Measurements from ENCODE around the gene ZNF609. TPM values are rescaled to one million over a fixed set of nuclear protein-coding genes. Genes with fewer than 3 reads are reported as not detected.

ZNF609 gene
- total RNA-seq, 1 experiment from 2014 or later, result 7.5 TPM

DNA sequence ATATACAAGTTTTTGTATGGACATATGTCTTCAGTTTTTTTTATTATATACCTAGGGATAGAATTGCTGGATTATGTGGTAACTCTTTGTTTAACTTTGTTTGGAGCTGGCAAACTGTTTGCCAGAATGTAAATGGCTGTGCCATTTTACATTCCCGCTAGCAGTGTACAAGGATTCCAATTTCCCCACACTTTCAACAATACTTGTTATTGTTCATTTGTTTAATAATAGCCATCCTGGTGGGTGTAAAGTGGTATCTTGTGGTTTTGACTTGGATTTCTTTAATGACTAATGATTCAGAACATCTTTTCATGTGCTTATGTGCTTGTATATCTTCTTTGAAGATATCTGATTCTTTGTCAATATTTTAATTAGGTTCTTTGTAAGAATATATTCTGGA is 64.4 kb downstream of the ZNF609 start:
- in situ Hi-C loops (cut with HindIII; ENCODE audit: low pct_unique_long_range_greater_than_20kb, low sequenced_read_pairs), result no loop called here
- no peak for DNase-seq (ENCODE audit: low read depth)

DNA sequence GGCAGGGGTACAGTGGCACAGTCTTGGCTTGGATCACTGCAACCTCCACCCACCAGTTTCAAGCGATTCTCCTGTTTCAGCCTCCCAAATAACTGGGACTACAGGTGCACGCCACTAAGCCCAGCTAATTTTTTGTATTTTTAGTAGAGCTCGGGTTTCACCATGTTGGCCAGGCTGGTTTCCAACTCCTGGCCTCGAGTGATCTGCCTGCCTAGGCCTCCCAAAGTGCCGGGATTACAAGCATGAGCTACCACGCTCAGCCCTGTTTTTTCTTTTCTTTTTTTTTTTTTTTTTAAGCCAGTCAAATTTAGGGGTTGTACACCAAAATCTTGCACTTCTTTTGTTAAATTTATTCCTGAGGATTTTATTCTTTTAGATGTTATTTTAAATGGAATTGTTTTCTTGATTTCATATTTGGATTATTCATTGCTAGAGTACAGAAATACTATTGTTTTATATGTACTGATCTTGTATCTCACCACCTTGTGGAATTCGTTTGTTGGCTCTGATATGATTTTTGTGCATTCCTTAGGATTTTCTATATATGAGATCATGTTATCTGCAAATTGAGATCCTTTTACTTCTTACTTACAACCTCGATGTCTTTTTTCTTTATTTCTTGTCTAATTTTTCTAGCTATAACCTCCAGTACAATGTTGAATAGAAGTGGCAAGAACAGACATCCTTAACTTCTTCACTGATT is 65.6 kb downstream of the ZNF609 start:
- in situ Hi-C loops (cut with HindIII; ENCODE audit: low pct_unique_long_range_greater_than_20kb, low sequenced_read_pairs), result no loop called here

DNA sequence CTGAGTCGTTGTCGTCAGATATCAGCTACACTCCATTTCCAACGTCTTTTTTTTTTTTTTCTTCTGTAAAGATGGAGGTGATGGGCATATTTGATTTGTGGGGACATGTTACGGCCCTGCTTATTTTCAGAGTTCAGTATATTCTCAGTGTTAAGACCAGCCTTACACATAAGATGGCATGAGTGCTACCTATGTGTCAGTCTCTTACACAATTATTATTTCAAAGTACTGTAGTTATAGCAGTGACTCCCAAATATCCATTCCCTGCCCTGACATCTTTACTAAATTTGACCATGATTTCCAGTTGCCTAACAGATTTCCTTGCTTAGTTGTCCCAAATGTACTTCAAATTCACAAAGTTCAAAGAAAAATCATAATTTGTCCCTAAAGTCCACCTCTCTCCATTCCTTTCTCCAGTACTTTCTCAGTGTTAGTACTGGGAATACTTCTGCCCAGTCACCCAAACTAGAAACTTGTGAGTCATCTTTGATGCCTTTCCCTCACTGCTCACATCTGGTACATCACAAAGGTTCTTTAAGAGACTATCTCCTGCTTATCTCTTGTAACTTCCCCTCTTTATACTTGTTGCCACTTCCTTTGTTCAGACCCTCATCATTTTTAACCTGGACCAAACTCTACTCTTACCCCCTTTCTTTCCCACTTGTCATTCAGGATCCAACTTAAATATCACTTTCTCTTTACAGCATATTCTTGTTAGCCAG is 67.0 kb downstream of the ZNF609 start:
- DNase-seq (ENCODE audit: low read depth), result peak; percentile 33
- in situ Hi-C loops (cut with HindIII; ENCODE audit: low pct_unique_long_range_greater_than_20kb, low sequenced_read_pairs), result no loop called here

More for the DNA sequence above, 65.6 kb downstream of the ZNF609 start:
- no peak for DNase-seq (ENCODE audit: low read depth)

DNA sequence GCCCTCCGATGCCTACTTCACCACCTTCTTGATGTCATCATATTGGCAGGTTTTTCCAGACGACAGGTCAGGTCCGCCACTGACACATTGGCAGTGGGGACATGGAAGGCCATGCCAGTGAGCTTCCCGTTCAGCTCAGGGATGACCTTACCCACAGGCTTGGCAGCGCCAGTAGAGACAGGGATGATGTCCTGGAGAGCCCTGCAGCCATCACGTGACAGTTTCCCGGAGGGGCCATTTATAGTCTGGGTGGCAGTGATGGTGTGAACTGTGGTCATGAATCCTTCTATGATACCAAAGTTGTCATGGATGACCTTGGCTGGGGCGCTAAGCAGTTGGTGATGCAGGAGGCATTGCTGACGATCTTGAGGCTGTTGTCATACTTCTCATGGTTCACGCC is 68.5 kb downstream of the ZNF609 start:
- no peak for DNase-seq (ENCODE audit: low read depth)
- in situ Hi-C loops (cut with HindIII; ENCODE audit: low pct_unique_long_range_greater_than_20kb, low sequenced_read_pairs), result no loop called here

DNA sequence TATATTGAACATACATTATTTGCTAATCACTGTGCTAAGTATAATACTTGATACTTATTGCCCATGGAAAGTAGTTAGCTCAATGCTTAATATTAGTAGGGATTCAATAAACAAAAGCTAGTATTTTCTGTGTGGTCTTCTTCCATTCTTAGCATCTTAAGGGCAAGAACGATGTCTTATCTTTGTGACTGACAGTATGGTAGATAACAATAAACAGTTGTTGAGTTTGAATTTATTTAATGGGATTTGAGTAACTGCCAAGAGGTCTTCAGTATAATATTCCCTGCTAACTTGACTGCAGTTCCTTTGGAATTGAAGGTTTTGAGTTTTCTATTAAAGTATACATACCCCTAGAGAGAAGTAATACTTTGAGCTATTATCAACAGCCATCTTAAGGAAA is 70.1 kb downstream of the ZNF609 start:
- in situ Hi-C loops (cut with HindIII; ENCODE audit: low pct_unique_long_range_greater_than_20kb, low sequenced_read_pairs), result no loop called here
- DNase-seq (ENCODE audit: low read depth), result no peak

DNA sequence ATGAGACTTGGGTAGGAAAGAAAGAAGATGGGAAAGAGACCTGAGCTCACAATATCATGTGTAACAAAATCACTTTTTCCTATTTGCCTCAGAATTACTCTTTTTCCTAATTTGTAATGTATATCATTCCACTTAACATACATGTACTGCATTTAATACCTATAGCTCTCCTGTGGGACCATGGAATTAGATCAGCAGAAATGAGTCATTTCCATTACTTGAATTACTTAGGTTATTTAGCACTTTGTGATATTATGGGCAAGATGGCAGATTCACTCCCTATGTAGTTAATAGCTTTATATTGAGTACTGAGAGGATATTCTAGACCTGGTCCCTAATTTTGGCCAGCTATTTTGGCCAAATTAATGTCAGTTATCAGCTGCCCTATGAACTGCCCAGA is 70.5 kb downstream of the ZNF609 start:
- in situ Hi-C loops (cut with HindIII; ENCODE audit: low pct_unique_long_range_greater_than_20kb, low sequenced_read_pairs), result no loop called here
- no peak for DNase-seq (ENCODE audit: low read depth)

DNA sequence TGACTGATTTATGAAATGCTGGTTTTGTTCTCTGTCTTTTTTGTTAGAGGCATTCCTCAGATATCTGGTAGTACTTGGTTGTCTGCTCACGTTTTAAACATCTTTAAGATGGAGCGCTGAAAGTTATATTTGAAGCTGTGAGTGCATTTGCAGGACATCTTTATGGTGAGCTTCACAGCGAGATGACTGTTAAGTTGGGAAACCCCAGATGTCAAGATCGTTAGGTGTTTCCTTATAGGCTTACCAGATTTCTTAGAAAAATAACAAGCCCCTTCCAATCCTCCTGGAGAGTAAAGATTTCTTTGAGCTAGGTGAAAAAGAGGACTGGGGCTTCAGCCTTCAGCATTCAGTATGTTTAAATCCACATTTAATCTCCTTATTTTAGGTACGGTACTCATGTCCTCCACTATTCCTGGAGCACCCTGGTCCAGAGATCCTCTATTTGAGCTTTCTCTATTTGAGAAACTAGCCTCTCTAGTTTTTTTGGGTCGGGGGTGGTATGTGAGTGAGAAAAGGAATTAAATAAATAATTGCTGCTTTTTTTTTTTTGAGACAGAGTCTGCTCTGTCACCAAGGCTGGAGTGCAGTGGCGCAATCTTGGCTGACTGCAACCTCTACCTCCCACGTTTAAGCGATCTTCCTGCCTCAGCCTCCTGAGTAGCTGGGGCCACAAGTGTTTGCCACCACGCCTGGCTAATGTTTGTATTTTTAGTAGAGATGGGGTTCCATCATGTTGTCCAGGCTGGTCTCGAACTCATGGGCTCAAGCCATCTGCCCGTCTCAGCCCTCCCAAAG is 72.3 kb downstream of the ZNF609 start:
- no peak for DNase-seq (ENCODE audit: low read depth)
- in situ Hi-C loops (cut with HindIII; ENCODE audit: low pct_unique_long_range_greater_than_20kb, low sequenced_read_pairs), result no loop called here

DNA sequence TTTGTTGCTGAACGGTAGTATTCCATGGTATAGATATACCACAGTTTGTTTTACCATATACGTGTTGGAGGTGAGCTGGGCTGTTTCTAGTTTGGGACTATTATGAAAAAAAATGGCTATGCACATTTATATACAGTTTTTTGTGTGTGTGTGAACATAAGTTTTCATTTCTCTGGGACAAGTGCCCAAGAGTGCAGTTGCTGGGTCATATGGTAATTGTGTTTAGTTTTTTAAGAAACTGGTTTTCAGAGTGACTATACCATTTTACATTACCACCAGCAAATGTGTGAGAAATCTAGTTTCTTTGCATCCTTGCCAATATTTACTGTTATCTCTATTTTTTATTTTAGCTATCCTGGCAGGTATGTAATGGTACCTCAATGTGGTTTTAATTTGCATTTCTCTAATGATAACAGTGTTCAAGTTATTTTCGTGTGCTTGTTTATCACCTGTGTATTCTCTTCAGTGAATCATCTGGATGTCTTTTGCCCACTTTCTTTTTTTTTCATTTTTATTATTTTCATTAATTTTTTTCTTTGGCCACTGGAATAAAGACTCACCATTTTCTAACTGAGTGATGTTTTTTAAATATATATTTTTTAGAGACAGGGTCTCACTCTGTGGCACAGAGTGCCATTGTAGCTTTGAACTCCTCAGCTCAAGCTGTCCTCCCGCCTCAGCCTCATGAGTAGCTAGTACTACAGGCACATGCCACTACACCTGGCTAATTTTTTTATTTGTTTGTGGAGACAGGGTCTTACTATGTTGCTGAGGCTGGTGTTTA is 75.3 kb downstream of the ZNF609 start:
- no peak for DNase-seq (ENCODE audit: low read depth)
- in situ Hi-C loops (cut with HindIII; ENCODE audit: low pct_unique_long_range_greater_than_20kb, low sequenced_read_pairs), result no loop called here

DNA sequence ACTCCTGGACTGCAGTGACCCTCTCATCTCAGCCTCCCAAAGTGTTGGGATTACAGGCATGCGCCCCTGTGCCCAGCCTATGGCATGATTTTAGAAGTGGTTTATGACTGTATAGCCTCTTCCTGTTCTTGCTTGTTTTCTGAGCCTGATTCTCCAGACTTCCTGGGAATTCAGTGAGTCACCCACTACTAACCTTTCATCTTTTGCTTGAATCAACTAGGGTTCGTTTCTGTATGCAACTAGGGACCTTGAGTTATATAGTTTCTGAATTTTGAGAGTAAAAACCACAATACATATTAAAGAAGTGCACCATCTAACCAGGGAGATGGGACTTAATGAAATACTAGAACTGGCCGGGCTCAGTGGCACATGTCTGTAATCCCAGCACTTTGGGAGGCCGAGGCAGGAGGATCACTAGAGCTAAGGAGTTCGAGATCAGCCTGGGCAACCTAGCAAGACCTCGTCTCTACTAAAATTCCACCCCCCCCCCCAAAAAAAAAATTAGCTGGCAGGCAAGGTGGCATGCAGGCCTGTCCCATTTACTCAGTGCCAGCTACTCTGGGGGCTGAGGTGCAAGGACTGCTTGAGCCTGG is 76.0 kb downstream of the ZNF609 start:
- peak; percentile 58 for DNase-seq (ENCODE audit: low read depth)
- in situ Hi-C loops (cut with HindIII; ENCODE audit: low pct_unique_long_range_greater_than_20kb, low sequenced_read_pairs), result no loop called here

DNA sequence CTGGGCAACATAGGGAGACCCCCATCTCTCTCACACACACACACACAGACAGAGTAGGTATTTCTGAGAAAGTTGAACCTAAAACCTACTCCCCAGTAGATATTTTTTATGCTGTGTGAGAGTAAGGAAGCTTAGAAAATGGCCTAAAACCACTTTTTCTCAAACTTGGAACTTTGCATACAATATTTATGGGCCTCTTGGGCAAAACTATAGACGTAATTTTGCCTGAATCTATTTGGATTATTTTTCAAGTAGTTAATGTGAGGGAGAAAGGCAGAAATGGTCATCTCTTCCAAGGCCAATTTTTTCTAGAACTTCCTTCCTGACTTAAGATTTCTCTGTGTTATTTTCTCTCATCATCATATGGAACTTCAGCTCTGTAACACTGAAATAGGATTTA is 81.7 kb downstream of the ZNF609 start:
- in situ Hi-C loops (cut with HindIII; ENCODE audit: low pct_unique_long_range_greater_than_20kb, low sequenced_read_pairs), result no loop called here
- no peak for DNase-seq (ENCODE audit: low read depth)

DNA sequence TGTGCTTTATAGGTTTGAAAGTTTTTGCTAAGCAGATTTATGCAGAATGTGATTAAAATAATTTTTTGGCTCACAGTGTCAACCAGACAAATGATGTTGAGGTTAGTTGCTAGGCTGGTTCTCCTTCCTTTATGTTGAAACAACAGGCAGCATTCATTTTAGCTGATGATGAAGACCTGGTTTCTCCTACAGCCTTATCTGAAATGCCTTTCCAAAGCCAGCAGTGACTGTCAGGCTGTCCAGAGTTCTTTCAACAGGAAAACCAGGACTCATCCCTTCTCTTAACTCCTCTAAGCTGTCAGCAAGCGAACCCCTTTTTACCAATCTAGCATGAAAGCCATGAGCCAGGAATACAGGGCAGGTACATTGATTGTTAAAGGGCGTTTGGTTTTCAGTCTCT is 84.1 kb downstream of the ZNF609 start:
- in situ Hi-C loops (cut with HindIII; ENCODE audit: low pct_unique_long_range_greater_than_20kb, low sequenced_read_pairs), result no loop called here
- DNase-seq (ENCODE audit: low read depth), result no peak

DNA sequence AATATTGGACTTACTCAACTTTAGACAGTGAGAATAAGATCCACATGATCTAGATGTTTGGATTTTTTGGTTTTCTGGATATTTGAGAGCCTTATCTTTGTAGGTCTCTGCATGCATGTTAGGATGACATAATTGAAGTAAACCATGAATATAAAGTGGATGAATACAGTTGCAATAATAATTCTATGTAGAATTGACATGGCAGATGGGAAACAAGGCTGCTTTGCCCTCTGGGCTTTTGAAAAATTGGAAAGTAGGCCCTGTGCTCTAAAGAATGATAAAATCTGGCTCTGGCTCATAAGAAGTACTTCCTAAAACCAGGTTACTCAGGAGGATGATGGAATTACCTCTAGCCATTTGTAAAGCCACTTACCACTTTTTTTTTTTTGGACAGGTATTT is 86.9 kb downstream of the ZNF609 start:
- in situ Hi-C loops (cut with HindIII; ENCODE audit: low pct_unique_long_range_greater_than_20kb, low sequenced_read_pairs), result no loop called here
- no peak for DNase-seq (ENCODE audit: low read depth)

DNA sequence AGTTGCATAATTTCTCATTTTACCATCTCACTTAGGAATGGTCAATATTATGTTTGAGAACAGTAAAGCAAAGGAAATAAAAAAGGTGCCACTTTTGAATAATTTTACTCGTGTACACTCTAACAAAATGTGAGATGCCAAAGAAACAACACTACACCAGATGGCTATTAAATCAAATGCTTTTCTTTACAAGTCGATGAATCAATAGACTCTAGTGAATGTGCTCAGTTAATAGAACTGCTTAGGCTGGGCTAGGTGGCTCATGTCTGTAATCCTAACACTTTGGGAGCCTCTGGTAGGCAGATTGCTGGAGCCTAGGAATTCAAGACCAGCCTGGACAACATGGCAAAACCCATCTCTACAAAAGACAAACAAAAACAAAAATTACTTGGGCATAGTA is 87.9 kb downstream of the ZNF609 start:
- DNase-seq (ENCODE audit: low read depth), result no peak

DNA sequence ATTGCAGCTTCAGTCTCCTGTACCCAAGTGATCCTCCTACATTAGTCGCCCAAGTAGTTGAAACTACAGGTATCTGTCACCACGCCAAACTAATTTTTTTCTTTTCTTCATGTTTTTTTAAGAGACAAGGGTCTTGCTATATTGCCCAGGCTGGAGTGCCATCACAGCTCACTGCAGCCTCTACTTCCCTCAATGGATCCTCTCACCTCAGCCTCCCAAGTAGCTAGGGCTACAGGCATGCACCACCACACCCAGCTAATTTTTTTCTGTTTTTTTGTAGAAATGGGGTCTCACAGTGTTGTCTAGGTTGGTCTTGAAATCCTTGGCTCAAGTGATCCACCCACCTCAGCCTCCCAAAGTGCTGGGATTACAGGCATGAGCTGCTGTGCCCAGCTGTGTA is 89.5 kb downstream of the ZNF609 start:
- in situ Hi-C loops (cut with HindIII; ENCODE audit: low pct_unique_long_range_greater_than_20kb, low sequenced_read_pairs), result no loop called here
- DNase-seq (ENCODE audit: low read depth), result no peak

More for the DNA sequence above, 87.9 kb downstream of the ZNF609 start:
- in situ Hi-C loops (cut with HindIII; ENCODE audit: low pct_unique_long_range_greater_than_20kb, low sequenced_read_pairs), result no loop called here

DNA sequence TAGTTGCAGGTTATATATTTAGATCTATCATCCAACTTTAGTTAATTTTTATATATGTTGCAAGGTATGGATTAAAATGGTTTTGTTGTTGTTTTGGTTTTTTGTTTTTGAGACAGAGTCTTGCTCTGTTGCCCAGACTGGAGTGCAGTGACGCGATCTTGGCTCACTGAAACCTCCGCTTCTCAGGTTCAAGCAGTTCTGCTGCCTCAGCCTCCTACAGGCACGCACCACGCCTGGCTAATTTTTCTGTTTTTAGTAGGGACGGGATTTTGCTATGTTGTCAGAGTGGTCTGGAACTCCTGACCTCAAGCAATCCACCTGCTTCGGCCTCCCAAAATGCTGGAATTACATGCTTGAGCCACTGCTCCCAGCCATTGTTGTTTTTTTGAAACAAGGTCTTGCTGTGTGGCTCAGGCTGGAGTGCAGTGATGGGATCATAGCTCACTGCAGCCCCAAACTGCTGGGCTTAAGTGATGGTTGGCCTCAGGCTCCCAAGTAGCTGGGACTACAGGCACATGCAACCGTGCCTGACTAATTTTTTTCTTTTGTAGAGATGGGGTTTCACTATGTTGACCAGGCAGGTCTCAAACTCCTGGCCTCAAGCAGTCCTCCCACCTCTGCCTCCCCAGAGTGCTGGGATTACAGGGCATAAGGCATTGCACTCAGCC is 92.0 kb downstream of the ZNF609 start:
- DNase-seq (ENCODE audit: low read depth), result no peak
- in situ Hi-C loops (cut with HindIII; ENCODE audit: low pct_unique_long_range_greater_than_20kb, low sequenced_read_pairs), result no loop called here

DNA sequence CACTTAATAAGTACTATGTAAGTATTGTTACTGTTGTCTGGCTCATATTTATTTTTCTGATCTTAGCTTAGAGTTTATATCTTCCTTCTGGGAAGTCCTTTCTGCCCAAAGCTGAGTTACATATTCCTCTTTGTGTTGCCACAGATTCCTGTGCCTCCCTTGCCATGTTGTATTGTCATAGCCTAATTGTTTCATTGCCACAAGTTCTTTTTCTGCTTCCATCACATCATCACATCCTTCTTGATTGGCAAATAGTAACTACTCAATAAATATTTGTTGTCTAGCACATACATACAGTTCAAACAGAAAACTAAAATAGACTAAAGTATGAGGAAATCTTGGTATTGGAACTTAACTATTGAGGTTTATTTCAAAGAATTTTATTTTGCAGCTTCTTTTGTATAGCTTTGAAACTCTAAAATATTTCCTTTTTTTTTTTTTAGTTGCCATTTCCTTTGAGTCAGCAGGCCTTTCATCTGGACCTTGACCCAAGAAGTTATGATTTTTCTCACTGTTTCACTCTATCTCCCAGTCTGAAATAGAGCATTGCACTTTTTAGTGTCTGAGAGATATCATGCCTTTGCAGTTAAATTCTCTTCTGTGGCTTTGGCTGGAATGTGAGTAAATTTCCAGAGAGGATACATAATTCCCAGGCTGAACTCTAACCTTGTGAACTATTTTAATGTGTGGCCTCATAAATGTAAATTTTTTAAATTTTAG is 98.2 kb downstream of the ZNF609 start:
- DNase-seq (ENCODE audit: low read depth), result no peak

DNA sequence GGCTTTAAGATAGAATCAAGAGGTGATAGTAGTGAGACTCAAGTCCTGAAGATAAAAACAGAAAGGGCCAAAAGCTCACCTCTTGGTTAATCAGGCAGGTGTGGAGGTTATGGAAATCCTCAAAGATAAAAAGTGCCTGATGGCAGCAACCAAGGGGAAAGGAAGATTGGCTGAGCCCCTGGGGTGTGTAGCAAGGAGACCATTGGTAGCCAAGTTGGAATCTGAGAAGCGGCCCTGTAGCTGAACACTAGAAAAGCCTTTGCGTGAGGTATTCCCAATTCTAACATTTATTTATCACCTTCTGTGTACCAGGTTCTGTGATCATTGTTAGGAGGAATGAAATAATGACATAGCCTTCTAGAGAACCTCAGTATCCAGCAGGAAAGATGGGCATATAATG is 98.9 kb downstream of the ZNF609 start:
- in situ Hi-C loops (cut with HindIII; ENCODE audit: low pct_unique_long_range_greater_than_20kb, low sequenced_read_pairs), result no loop called here
- DNase-seq (ENCODE audit: low read depth), result no peak

More for the DNA sequence above, 98.2 kb downstream of the ZNF609 start:
- in situ Hi-C loops (cut with HindIII; ENCODE audit: low pct_unique_long_range_greater_than_20kb, low sequenced_read_pairs), result no loop called here
